HG03108 (cell line): ENCODE results near the gene NES.

ENCODE experiments used
- ATAC-seq: cut with Tn5 transposase; IDR thresholded peaks from one replicate; pipeline ENCODE4 v1.9.1; 2021; ENCODE audit warnings: moderate library complexity; ENCODE audit not compliant: unreplicated experiment

NES gene, protein sequence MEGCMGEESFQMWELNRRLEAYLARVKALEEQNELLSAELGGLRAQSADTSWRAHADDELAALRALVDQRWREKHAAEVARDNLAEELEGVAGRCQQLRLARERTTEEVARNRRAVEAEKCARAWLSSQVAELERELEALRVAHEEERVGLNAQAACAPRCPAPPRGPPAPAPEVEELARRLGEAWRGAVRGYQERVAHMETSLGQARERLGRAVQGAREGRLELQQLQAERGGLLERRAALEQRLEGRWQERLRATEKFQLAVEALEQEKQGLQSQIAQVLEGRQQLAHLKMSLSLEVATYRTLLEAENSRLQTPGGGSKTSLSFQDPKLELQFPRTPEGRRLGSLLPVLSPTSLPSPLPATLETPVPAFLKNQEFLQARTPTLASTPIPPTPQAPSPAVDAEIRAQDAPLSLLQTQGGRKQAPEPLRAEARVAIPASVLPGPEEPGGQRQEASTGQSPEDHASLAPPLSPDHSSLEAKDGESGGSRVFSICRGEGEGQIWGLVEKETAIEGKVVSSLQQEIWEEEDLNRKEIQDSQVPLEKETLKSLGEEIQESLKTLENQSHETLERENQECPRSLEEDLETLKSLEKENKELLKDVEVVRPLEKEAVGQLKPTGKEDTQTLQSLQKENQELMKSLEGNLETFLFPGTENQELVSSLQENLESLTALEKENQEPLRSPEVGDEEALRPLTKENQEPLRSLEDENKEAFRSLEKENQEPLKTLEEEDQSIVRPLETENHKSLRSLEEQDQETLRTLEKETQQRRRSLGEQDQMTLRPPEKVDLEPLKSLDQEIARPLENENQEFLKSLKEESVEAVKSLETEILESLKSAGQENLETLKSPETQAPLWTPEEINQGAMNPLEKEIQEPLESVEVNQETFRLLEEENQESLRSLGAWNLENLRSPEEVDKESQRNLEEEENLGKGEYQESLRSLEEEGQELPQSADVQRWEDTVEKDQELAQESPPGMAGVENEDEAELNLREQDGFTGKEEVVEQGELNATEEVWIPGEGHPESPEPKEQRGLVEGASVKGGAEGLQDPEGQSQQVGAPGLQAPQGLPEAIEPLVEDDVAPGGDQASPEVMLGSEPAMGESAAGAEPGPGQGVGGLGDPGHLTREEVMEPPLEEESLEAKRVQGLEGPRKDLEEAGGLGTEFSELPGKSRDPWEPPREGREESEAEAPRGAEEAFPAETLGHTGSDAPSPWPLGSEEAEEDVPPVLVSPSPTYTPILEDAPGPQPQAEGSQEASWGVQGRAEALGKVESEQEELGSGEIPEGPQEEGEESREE (N-terminal part only)

GRCh38 chr1:156676820-156677615 lies at the start of gene NES:
Gene NES, minus strand, starts transcription at chr1:156677407. Its CDS starts 143 bp downstream, at chr1:156677264.
- ATAC-seq, result no peak

DNA sequence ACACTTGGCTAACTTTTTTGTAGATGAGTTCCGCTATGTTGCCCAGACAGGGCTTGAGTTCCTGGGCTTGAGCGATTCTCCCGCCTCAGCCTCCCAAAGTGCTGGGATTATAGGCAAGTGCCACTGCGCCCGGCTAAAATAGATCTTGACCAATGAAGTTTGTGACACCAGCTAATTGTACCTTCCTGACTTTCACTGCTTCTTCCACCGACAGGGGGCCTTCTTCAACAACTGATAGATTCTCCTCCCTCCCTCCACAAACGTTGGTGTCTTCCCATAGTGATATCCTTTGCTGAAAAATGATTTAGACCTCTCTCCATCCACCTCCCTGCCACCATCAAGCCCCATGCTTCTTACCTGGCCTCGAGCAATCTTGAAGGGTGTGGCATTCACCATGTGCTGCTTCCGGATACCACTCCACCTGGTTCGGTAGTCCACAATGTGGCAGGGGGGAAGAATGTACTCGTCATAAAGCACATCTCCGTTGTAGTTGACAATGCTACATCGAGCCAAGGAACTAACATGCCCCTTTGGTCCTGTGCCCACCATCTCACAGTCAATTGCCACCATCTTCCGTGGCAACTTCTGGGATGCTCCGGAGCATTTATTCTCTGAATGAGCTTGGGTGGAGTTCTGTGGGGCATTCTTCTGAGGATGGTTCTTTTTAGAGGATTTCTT lies 49.5 kb upstream of the NES start:
- no peak for ATAC-seq

DNA sequence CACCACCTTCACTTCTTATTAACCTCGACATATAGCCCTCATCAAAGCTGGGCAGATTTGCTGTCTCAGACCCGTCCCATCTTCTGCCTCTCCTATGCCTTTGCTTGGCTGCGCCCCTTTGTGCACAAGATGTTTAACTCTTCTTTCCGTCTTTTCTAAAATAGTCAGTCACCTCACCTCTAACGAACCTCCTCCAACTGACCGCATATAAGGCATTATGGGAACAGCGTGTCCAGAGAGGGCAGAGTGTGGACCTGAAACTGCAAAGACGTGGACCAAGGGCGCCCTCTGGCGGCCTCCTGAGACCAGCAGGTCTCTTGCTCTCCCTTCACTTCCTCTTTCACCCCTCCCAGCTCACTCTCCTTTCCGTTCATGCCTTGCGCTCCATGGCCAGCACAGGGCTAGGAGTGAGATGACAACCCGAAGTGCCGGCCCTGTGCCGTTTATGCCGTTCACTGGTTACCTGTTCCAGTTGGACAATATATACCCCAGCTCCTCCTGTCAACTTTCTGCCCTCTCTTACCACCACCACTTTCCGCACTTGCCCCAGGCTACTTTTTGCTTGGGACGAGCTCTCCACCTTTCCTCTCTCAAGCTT lies 48.6 kb upstream of the NES start:
- ATAC-seq, result peak; percentile 35

DNA sequence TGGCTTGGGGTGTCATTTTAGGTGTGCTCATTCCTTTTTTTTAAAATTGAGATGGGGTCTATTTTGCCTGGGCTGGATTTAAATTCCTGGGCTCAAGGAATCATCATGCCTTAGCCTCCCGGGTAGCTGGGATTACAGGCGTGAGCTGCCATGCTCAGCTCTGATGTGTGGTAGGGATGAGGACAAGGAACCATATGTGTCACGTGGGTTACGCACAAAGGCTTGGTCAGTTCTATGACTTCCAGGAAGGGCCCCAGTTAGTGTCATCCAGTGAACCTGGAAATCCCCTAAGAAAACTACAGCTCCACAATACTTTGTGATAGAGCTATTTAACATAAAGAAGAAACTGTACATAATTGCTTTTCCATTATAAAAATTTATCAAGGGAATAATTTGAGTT lies 44.3 kb upstream of the NES start:
- no peak for ATAC-seq

GRCh38 chr1:156721131-156721530 lies 43.9 kb upstream of the NES start:
- ATAC-seq, result no peak

DNA sequence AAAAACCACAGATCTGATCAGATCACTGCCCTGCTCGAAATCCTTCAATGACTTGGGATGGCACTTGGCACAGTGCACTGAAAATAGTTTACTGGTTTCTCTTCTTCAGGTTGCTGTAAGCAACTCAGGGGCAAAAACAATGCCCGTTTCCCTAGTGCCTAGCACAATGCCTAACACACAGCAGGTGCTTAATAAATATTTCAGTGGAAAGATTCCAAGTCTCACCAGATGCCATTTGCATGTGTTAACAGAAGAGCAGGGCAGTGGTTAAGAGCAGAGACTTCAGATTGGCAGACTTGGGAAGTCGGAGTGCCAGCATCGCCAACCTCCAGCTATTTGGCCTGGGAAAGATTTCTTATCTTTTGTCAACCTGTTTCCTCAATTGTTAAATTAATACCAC lies 40.1 kb upstream of the NES start:
- no peak for ATAC-seq

GRCh38 chr1:156714830-156715229 lies 37.6 kb upstream of the NES start:
- no peak for ATAC-seq

DNA sequence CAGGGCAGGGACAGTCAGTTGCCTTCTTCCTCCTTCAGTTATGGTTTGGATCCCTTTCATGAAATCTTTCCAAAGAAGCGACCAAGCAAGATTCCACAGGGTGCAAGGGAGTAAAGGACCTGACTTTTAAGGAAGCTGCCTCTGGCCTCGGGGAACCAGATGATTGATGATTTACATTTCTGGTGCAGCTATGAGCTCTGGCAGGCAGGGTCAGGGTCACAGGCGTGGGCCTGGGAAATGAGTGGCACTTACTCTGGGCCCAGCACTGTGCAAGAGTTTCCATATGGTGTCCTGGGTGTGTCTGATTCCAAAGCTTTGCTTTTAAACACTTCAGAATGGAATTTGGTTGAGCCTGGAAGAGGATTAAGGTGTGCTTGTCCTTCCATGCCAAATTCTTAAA lies 35.4 kb upstream of the NES start:
- ATAC-seq, result no peak

DNA sequence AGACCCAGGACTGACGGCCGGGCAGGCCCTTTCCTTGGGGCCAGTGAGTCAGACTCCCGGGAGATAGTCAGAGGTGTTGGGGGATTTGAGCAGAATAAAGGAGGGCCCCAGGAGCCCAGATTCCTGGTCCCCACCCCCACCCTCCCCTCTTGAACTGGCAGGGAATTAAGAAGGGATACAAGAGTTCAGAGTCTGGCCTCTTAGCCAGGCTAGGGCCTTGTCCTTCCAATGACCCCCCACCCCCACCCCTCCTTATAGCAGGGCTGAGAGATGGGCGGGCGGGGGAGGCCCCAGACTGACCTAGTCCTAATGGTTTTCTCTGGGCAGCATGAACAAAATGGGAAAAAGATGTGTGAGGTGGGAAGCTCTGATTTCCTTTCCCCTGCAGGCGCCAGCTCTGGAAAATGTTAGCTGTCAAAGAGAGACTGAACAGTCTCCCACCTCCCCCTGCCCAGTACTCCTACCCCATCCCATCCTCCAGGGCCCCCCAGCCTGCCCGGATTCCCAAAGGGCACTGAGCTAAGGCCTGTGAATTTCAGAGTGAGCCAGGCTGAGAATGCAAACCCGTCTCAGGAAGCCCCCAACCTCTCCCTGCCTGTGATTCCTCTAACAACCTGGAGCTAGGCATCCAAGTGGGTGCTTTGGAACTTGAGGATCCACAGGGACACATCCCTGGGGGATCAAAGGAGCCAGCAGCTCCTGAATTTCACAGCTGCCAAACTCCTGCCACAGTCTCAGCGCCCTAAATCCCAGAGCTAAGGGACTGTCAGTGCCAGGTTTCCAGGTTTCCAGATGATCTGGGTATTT lies 34.0 kb upstream of the NES start:
- no peak for ATAC-seq

- ATAC-seq, result no peak
Measured at GRCh38 chr1:156709757-156710489, 32.7 kb upstream of the NES start.

- no peak for ATAC-seq
Measured at GRCh38 chr1:156709031-156709430, 31.8 kb upstream of the NES start.

- ATAC-seq, result no peak
Measured at GRCh38 chr1:156708218-156708661, 31.0 kb upstream of the NES start.

GRCh38 chr1:156707417-156708217 lies 30.4 kb upstream of the NES start:
- ATAC-seq, result no peak

DNA sequence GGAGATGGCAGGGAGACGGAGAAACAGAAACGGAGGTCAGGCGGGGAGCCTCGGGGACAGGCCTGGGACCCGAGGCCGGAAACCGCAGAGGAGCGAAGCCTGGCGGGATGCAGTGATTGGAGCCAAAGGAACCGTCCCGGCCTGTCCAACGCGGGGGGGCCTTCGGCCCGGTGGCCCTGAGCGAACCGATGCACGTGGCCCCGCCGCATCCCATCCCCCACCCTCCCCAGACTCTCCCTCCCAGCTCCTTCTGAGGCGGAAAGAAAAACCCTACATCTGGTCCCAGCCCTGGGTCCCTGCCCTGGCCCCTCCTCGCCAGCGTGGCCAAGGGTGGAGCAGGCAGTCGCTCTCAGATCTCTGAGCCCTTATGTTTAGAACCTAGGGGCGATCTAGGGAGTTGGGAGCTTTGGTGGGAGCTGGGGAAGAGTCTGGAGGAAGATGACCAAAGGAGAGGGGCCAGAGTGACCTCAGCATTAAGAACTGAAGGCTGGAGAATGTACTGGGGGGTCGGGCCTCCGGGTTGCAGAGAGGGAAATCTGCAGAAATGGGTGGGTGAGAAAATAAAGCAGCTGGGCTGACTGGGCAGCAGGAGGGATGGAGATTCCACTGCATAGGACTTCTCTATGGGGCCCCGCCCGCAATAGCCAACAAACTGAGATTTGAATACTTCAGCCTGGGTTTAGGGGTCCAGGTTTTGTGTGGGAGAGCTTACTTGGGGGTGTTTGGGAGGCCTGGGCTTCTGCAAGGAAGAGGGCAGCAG lies 29.6 kb upstream of the NES start:
- ATAC-seq, result no peak

GRCh38 chr1:156705918-156706656 lies 28.9 kb upstream of the NES start:
- no peak for ATAC-seq
